GM12878 (cell line): Measurements from ENCODE around the gene OGFRL1. TPM values are rescaled to one million over a fixed set of nuclear protein-coding genes. Genes with fewer than 3 reads are reported as not detected.

ENCODE experiments used
- ATAC-seq: fragments of 200-7000 bp; cut with Tn5 transposase; 3 replicates; pipeline ENCODE4 v1.9.1; 2020; ENCODE audit warnings: mild to moderate bottlenecking, moderate library complexity
- BruUV-seq: library from RNA; stranded (reverse); fragments of 400-500 nt; replicated peaks from 2 replicates; lab custom pipeline; 2021; lab: Mats Ljungman, UMichigan
- CTCF ChIA-PET: fragments of 300-600 bp; sonication (Branson Sonifier 250); formaldehyde crosslinking; extraction: SDS; loops from one replicate; lab custom pipeline; 2021; ENCODE audit warnings: inconsistent platforms; lab: Yijun Ruan, JAX
- POLR2A ChIA-PET: fragments of 350-600 bp; formaldehyde crosslinking; extraction: SDS; loops from one replicate; lab custom pipeline; 2021; ENCODE audit warnings: inconsistent platforms; lab: Charles Lee
- RAD21 ChIA-PET: fragments of 300-600 bp; sonication (Branson Sonifier 250); formaldehyde crosslinking; loops from one replicate; lab custom pipeline; 2023; ENCODE audit warnings: antibody characterized with exemption; ENCODE audit not compliant: unreplicated experiment; lab: Charles Lee
- SMC1A ChIA-PET: fragments of 300-600 bp; sonication (Branson Sonifier 250); formaldehyde crosslinking; loops from one replicate; lab custom pipeline; 2023; ENCODE audit not compliant: unreplicated experiment, uncharacterized antibody; lab: Charles Lee
- DNase-seq: peaks from one replicate; pipeline ENCODE4 v3.0.0-alpha.2; 2011; ENCODE audit warnings: low read depth, low spot score
- FAIRE-seq: peaks from 3 replicates; lab custom pipeline; 2011; peaks lifted over from hg19 to GRCh38; lab: Jason Lieb, UNC
- H2AFZ ChIP-seq: 2 replicates; pipeline ENCODE4 v1.6.0; 2011; ENCODE audit warnings: low read depth, low read length, control low read depth; ENCODE audit not compliant: control insufficient read depth
- H3K27ac ChIP-seq: 2 replicates; pipeline ENCODE4 v1.5.1; 2011; ENCODE audit warnings: control low read depth; ENCODE audit not compliant: control insufficient read depth, insufficient read depth
- H3K27me3 ChIP-seq, 2 experiments: replicated peaks in 1 of 2; 2 replicates each; pipeline versions ENCODE4 v1.6.0 to v1.6.1; 2011; ENCODE audit warnings: low read length in 1 of 2; ENCODE audit not compliant: control insufficient read depth in 2 of 2, insufficient read depth in 2 of 2
- H3K36me3 ChIP-seq, 2 experiments: 2 replicates each; pipeline ENCODE4 v1.5.1; 2011; ENCODE audit warnings: low read length in 1 of 2; ENCODE audit not compliant: control insufficient read depth in 2 of 2, insufficient read depth in 2 of 2
- H3K4me1 ChIP-seq: 2 replicates; pipeline ENCODE4 v1.6.1; 2011; ENCODE audit warnings: mild to moderate bottlenecking, low read length, moderate library complexity, mixed read lengths; ENCODE audit not compliant: control insufficient read depth, insufficient read depth
- H3K4me2 ChIP-seq: 2 replicates; pipeline ENCODE4 v1.6.0; 2011; ENCODE audit warnings: control low read depth; ENCODE audit not compliant: control insufficient read depth, insufficient read depth
- H3K4me3 ChIP-seq: fragments of 200-600 bp; sonication (generic); 2 replicates; pipeline ENCODE4 v1.5.1; 2016
- H3K79me2 ChIP-seq: 2 replicates; pipeline ENCODE4 v1.6.0; 2011; ENCODE audit warnings: low read length; ENCODE audit not compliant: control insufficient read depth, insufficient read depth
- H3K9ac ChIP-seq: 2 replicates; pipeline ENCODE4 v1.8.0; 2011; ENCODE audit warnings: low read length, control low read depth, mixed read lengths; ENCODE audit not compliant: control insufficient read depth, insufficient read depth
- H3K9me3 ChIP-seq: replicated peaks from 3 replicates; pipeline ENCODE4 v1.5.1; 2011; ENCODE audit warnings: mild to moderate bottlenecking, low read length; ENCODE audit not compliant: control insufficient read depth, insufficient read depth
- H4K20me1 ChIP-seq: 2 replicates; pipeline ENCODE4 v1.6.0; 2011; ENCODE audit not compliant: control insufficient read depth, insufficient read depth
- CTCF ChIP-seq, 3 experiments: IDR thresholded peaks in 2 of 3; conservative IDR thresholded peaks in 1 of 3; 2 replicates each; pipeline ENCODE4 v1.5.1; 2011; ENCODE audit warnings: low read depth in 3 of 3, low read length in 3 of 3, mild to moderate bottlenecking in 3 of 3, control low read depth in 2 of 3, moderate library complexity in 2 of 3, inconsistent platforms in 1 of 3, mixed read lengths in 1 of 3; ENCODE audit not compliant: control insufficient read depth in 2 of 3, insufficient read depth in 1 of 3; ENCODE audit errors: extremely low read depth in 1 of 3
- IKZF1 ChIP-seq: fragments of 450-650 bp; conservative IDR thresholded peaks from 2 replicates; pipeline ENCODE4 v1.6.1; 2017; ENCODE audit warnings: antibody characterized with exemption, mild to moderate bottlenecking
- JUND ChIP-seq: IDR thresholded peaks from 2 replicates; pipeline ENCODE4 v1.6.1; 2012; ENCODE audit warnings: low read depth, mild to moderate bottlenecking, low read length, improper control_type of control experiment, moderate library complexity
- POLR2A ChIP-seq: IDR thresholded peaks from 2 replicates; pipeline ENCODE4 v1.6.1; 2011; ENCODE audit warnings: low read depth, mild to moderate bottlenecking, low read length
- RELB ChIP-seq: fragments of 450-650 bp; IDR thresholded peaks from 2 replicates; pipeline ENCODE4 v1.6.1; 2017; ENCODE audit warnings: low read depth, mild to moderate bottlenecking, moderate library complexity
- SRF ChIP-seq, 2 experiments: IDR thresholded peaks; 2 replicates each; pipeline ENCODE4 v1.6.1; 2011; ENCODE audit warnings: low read depth in 2 of 2, low read length in 2 of 2, mild to moderate bottlenecking in 1 of 2, moderate library complexity in 1 of 2
- YY1 ChIP-seq: IDR thresholded peaks from 2 replicates; pipeline ENCODE4 v1.6.1; 2011; ENCODE audit warnings: low read depth, mild to moderate bottlenecking, low read length
- ZNF207 ChIP-seq: fragments of 450-650 bp; IDR thresholded peaks from 2 replicates; pipeline ENCODE4 v1.6.1; 2014; ENCODE audit warnings: antibody characterized with exemption, mild to moderate bottlenecking, borderline replicate concordance
- WGBS: methylation state at CpG from one replicate; pipeline ENCODE4 v1.1.6; 2016; ENCODE audit warnings: low lambda C conversion rate; ENCODE audit not compliant: insufficient replicate concordance, insufficient coverage; ENCODE audit errors: missing lambda C conversion rate; 5-methylcytosine and 5-hydroxymethylcytosine counted together
- in situ Hi-C: fragments of 300-500 bp; cut with MboI; formaldehyde crosslinking; loops from 9 replicates; pipeline ENCODE4 v1.14.3; 2018; ENCODE audit warnings: mixed read lengths
- intact Hi-C: fragments of 100-400 bp; cut with micrococcal nuclease; formaldehyde crosslinking; loops from one replicate; pipeline ENCODE4 v1.14.2; 2022; ENCODE audit not compliant: unreplicated experiment
- polyA plus RNA-seq, 11 experiments: library from polyadenylated mRNA; depleted of rRNA in 4 of 11; unstranded in 6 of 11; stranded (reverse) in 5 of 11; fragments of >200 nt; fragmentation: Nextera tagmentation in 4 of 11; fragmentation: Illumina TruSeq in 1 of 11; extraction: Ambion mirVana in 4 of 11; extraction: Trizol in 1 of 11; gene quantifications; 1 replicate in 1 of 11; 2 replicates in 10 of 11; pipeline versions ENCODE4 v1.2.1 to v1.2.3, GENCODE V29; 2011 to 2016; ENCODE audit warnings: inconsistent platforms in 2 of 11, missing spikeins in 2 of 11, low read depth in 1 of 11
- total RNA-seq, 4 experiments: library from RNA; depleted of rRNA in 3 of 4; stranded (reverse); fragments of >200 nt in 3 of 4; fragmentation: Illumina TruSeq in 1 of 4; extraction: Trizol in 1 of 4; gene quantifications; 2 replicates each; pipeline versions ENCODE4 v1.2.1 to v1.2.3, GENCODE V29; 2013 to 2021

OGFRL1 gene
- total and polyA plus RNA-seq, 10 of the 15 experiments (the other 5 are each of a cell fraction or from before 2014, with no cell fraction given) = 0.24 to 5.8 (median 2.3) TPM

- ATAC-seq (peak; percentile 90), DNase-seq (no peak), FAIRE-seq (no peak)
- Histone ChIP-seq H3K9me3 (no peaks in the 10 kb centered on the region), H3K36me3 (no peaks in the 10 kb centered on the region), H3K27ac (no peak overlapping the region), H3K9ac (no peak overlapping the region), H3K4me3 (no peak overlapping the region), H4K20me1 (no peaks in the 10 kb centered on the region), H3K4me1 (no peaks in the 10 kb centered on the region), H3K79me2 (no peaks in the 10 kb centered on the region), H3K27me3 (no peaks in the 10 kb centered on the region), H2AFZ (no peak overlapping the region), H3K4me2 (no peak overlapping the region)
- no TSS peak for BruUV-seq
- TF ChIP-seq IKZF1 = 0 out of 2 replicates have a peak, but pooled peaks have one; percentile 33
- no peak for TF ChIP-seq JUND
- TF ChIP-seq RELB = 0 out of 2 replicates have a peak, but pooled peaks have one; percentile 34
- TF ChIP-seq ZNF207 = no peak
- no peak for TF ChIP-seq POLR2A
- TF ChIP-seq SRF (IDR thresholded peaks at IDR 0.05; ENCODE audit: low read depth in 2 of 2, low read length in 2 of 2) = no peak
- no peak for TF ChIP-seq YY1
- TF ChIP-seq CTCF (IDR thresholded peaks at IDR 0.05 in 2 of 3, conservative IDR thresholded peaks at IDR 0.05 in 1 of 3; ENCODE audit: control insufficient read depth in 2 of 3, extremely low read depth in 1 of 3, insufficient read depth in 1 of 3, low read depth in 3 of 3, low read length in 3 of 3) = no peak
- in situ Hi-C loops (no loop called here), intact Hi-C loops (no loop called here)
- CTCF ChIA-PET = interaction anchor here (0.8 to 1.4 kb wide), 2 partner anchors 9 to 10 kb away, joined by 3 to 9 read pairs; partner anchors contain the start of gene OGFRL1
- SMC1A ChIA-PET = interaction anchor here (1.0 to 2.5 kb wide), 5 partner anchors 8 to 50 kb away, joined by 3 to 14 read pairs (median 5); partner anchors contain the start of gene OGFRL1
- POLR2A ChIA-PET = interaction anchor here (0.9 to 2.3 kb wide), 2 partner anchors 10 to 17 kb away, joined by 4 to 9 read pairs; partner anchors contain the start of gene OGFRL1
- RAD21 ChIA-PET = interaction anchor here (0.6 to 1.4 kb wide), 6 partner anchors 9 to 107 kb away, joined by 3 to 14 read pairs (median 4); partner anchors contain the start of gene OGFRL1
- 41% methylated on average over 3 of the region's 3 CpGs for WGBS
Measured at GRCh38 chr6:71277926-71278600, 10.5 kb upstream of the OGFRL1 start.
